Right lobe of liver (tissue), 6 donors: ENCODE results near the gene CHMP5. TPM values are rescaled to one million over a fixed set of nuclear protein-coding genes. Genes with fewer than 3 reads are reported as not detected.

ENCODE experiments used
- ATAC-seq, 4 donors: fragments of 200-7000 bp; cut with Tn5 transposase; one replicate each; pipeline ENCODE4 v1.9.1; 2020; ENCODE audit warnings: mild to moderate bottlenecking in 4 of 4, moderate library complexity in 4 of 4
- DNase-seq, 3 donors: peaks; one replicate each; pipeline ENCODE4 v3.0.0-alpha.2; 2020
- H3K27ac ChIP-seq, 3 donors: fragments of 200-600 bp; one replicate each; pipeline ENCODE4 v1.8.0; 2022
- H3K27me3 ChIP-seq, 2 donors: fragments of 200-600 bp; one replicate each; pipeline ENCODE4 v1.8.0; 2022
- H3K36me3 ChIP-seq, 4 donors: fragments of 200-600 bp; sonication (generic) in 1 of 4; one replicate each; pipeline versions ENCODE4 v1.5.1 to v1.8.0; 2017 to 2022; ENCODE audit warnings: control low read depth in 1 of 4
- H3K4me1 ChIP-seq, 4 donors: fragments of 200-600 bp; sonication (generic) in 1 of 4; one replicate each; pipeline versions ENCODE4 v1.5.1 to v1.8.0; 2017 to 2022; ENCODE audit warnings: control low read depth in 1 of 4
- H3K4me3 ChIP-seq, 3 donors: fragments of 200-600 bp; one replicate each; pipeline ENCODE4 v1.8.0; 2022
- H3K9me3 ChIP-seq, 4 donors: fragments of 200-600 bp; sonication (generic) in 1 of 4; one replicate each; pipeline versions ENCODE4 v1.5.1 to v1.8.0; 2017 to 2022; ENCODE audit warnings: control low read depth in 1 of 4
- POLR2A ChIP-seq: fragments of 450-650 bp; IDR thresholded peaks from one replicate; pipeline ENCODE4 v1.6.1; 2017; ENCODE audit warnings: antibody characterized with exemption, mild to moderate bottlenecking
- WGBS: methylation state at CpG from one replicate; pipeline ENCODE4 v1.1.6; 2018; ENCODE audit warnings: low coverage, low lambda C conversion rate; ENCODE audit not compliant: insufficient coverage; ENCODE audit errors: missing lambda C conversion rate; 5-methylcytosine and 5-hydroxymethylcytosine counted together
- intact Hi-C, 2 donors: fragments of 100-400 bp; cut with DNase I; formaldehyde crosslinking; loops; one replicate each; pipeline versions ENCODE4 v1.11.2 to v1.14.1; 2022
- total RNA-seq, 6 experiments: library from RNA; depleted of rRNA in 2 of 6; stranded (reverse); fragments of >200 nt in 2 of 6; fragmentation: NEBNext Ultra II Directional in 3 of 6; extraction: Animal tissue kit (Norgen Biotek cat#: 25700) in 3 of 6; gene quantifications; one replicate each; pipeline versions ENCODE4 v1.1.0 to v1.2.4, GENCODE V29; 2016 to 2023
- TF ChIP-seq, protein P1 (sequence below), 4 donors: fragments of 200-600 bp in 3 of 4; fragments of 450-650 bp in 1 of 4; IDR thresholded peaks; one replicate each; pipeline versions ENCODE4 v1.5.1 to v1.8.0; 2016 to 2022; ENCODE audit warnings: antibody characterized with exemption in 4 of 4, mild to moderate bottlenecking in 2 of 4
- donor health status: DM: no; HTN: yes; CAD: no.
- donor health status: DM: no; HTN: no; CAD: no.
- donor health status: DM: no; HTN: no; CAD: no.
- donor health status: DM: no; HTN: yes; CAD: no.
- donor health status: DM: no; HTN: yes; CAD: no.

CHMP5 gene
- total RNA-seq, 6 experiments from 2014 or later = 19.7 to 30.3 (median 26.0) TPM

DNA sequence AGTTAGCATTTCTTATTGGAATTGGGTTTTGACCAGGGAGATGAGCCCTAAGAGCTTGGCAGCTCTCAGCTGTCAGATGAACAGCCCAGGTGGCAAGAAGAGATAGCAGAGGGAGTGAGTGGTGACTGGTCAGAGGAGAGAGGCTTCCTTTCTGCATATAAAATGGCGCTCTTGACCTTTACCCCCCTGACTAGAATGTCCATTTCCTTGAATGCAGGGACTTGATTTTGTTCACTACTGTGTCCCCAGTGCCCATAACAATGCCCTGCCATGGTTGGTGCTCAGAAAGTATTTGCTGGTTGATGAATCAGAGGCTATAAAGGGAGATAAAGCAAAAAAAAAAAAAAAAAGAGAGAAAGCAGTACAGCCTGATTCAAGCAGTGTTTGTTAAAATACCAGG is 7.2 kb downstream of the CHMP5 start:
- Histone ChIP-seq H3K4me3 (no peak overlapping the region), H3K4me1 (no peaks in the 10 kb centered on the region), H3K27ac (no peak overlapping the region), H3K9me3 (no peaks in the 10 kb centered on the region), H3K36me3 (peaks cover 6 to 81% (median 23%) of the 10 kb centered on the region in 4 donors), H3K27me3 (no peaks in the 10 kb centered on the region)
- intact Hi-C loops = no loop called here
- ATAC-seq (no peak), DNase-seq (no peak)
- 100% methylated on average over 1 of the region's 1 CpG for WGBS
- TF ChIP-seq, protein P1, sequence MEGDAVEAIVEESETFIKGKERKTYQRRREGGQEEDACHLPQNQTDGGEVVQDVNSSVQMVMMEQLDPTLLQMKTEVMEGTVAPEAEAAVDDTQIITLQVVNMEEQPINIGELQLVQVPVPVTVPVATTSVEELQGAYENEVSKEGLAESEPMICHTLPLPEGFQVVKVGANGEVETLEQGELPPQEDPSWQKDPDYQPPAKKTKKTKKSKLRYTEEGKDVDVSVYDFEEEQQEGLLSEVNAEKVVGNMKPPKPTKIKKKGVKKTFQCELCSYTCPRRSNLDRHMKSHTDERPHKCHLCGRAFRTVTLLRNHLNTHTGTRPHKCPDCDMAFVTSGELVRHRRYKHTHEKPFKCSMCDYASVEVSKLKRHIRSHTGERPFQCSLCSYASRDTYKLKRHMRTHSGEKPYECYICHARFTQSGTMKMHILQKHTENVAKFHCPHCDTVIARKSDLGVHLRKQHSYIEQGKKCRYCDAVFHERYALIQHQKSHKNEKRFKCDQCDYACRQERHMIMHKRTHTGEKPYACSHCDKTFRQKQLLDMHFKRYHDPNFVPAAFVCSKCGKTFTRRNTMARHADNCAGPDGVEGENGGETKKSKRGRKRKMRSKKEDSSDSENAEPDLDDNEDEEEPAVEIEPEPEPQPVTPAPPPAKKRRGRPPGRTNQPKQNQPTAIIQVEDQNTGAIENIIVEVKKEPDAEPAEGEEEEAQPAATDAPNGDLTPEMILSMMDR (IDR thresholded peaks at IDR 0.05) = no peak
- TF ChIP-seq POLR2A = no peak

DNA sequence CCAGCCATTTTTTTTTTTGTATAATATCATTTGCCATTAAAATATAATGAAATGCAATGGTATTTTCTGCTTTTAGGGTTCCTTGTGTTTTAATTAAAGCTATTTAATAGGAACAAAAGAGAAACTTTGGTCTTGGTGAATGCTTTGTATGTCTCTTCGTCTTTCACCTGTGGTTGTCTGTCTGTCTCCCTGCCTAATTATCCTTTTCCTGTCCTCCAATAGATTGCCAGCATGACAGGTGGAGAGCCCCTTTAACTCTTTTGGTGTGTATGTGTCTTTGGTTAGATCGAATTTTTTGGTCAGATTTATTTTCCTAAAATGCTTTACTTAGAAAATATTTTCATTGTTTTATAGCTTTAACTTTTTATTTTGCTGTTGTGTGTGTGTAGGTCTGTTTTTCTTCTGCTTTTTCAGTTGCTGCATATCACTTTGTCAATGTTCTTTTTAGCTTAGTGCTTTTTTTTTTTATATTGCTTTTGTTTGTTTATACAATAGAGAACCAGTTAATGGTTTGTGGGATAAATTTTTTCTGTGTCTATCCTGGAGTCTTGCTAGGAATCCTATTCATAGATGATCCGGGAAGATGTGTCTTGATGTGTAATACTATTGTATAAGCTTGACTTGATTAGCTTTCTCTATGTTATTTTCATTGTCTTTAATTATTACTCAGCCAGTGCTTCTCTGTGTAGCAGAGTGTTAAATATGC is 8.6 kb downstream of the CHMP5 start:
- ATAC-seq (no peak), DNase-seq (no peak)
- intact Hi-C loops = no loop called here
- no peaks in the 10 kb centered on the region for H3K4me1 ChIP-seq
- H3K27ac ChIP-seq = no peak overlapping the region
- H3K9me3 ChIP-seq = no peaks in the 10 kb centered on the region
- no peak overlapping the region for H3K4me3 ChIP-seq
- no peak for TF ChIP-seq POLR2A
- TF ChIP-seq, protein P1 (IDR thresholded peaks at IDR 0.05) = no peak
- H3K36me3 ChIP-seq = peaks cover 11 to 82% (median 33%) of the 10 kb centered on the region in 4 donors
- 53% methylated on average over 3 of the region's 3 CpGs for WGBS
- no peaks in the 10 kb centered on the region for H3K27me3 ChIP-seq

DNA sequence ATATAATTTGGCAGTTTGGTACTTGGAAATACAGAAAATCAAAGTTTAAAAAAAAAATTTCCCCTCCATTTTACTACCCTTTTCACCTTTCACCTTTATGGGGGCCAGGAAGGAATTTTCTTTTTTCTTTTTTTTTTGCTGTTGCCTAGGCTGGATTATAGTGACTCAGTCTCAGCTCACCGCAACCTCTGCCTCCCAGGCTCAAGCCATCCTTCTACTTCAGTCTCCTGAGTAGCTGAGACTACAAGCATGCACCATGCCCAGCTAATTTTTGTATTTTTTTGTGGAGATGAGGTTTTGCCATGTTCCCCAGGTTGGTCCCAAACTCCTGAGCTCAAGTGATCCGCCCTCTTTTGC is 9.1 kb downstream of the CHMP5 start:
- Histone ChIP-seq H3K4me1 (no peaks in the 10 kb centered on the region), H3K27ac (no peak overlapping the region), H3K27me3 (no peaks in the 10 kb centered on the region), H3K36me3 (peaks cover 11 to 87% (median 34%) of the 10 kb centered on the region in 4 donors), H3K9me3 (no peaks in the 10 kb centered on the region), H3K4me3 (no peak overlapping the region)
- no peak for TF ChIP-seq POLR2A
- TF ChIP-seq, protein P1 (IDR thresholded peaks at IDR 0.05) = no peak
- WGBS = 100% methylated on average over 1 of the region's 2 CpGs
- DNase-seq (no peak), ATAC-seq (no peak)
- intact Hi-C loops = no loop called here

DNA sequence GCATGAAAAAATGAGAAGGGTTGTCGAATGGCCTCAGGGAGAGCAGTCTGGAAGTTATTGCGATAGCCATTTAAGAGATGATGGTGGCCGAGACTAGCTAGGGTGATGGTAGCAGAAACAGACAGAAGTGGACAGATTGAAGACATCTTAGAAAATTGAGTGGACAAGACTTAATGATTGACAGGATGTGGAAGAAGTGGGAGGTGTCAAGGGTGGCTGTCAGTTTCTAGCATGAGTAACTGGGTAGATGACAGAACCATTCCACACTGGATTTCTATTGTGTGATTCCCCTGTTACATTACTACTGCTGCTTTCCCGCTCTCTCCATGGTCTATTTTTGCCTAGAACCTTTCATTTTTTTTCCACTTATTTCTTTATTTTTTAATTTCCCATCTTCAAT is 12.6 kb downstream of the CHMP5 start:
- H3K4me3 ChIP-seq = no peak overlapping the region
- no peak for TF ChIP-seq POLR2A
- TF ChIP-seq, protein P1 (IDR thresholded peaks at IDR 0.05) = no peak
- peaks cover 11 to 90% (median 38%) of the 10 kb centered on the region in 4 donors for H3K36me3 ChIP-seq
- H3K27me3 ChIP-seq = no peaks in the 10 kb centered on the region
- H3K27ac ChIP-seq = no peak overlapping the region
- 93% methylated on average over 4 of the region's 4 CpGs for WGBS
- no peak for ATAC-seq
- intact Hi-C loops = no loop called here
- H3K4me1 ChIP-seq = no peaks in the 10 kb centered on the region
- H3K9me3 ChIP-seq = no peaks in the 10 kb centered on the region
- no peak for DNase-seq
